MCF 10A (cell line): ENCODE results near the gene POLN. TPM values are rescaled to one million over a fixed set of nuclear protein-coding genes. Genes with fewer than 3 reads are reported as not detected.

Experiments
- BruUV-seq: library from RNA; stranded (reverse); fragments of 400-500 nt; replicated peaks from 2 replicates; lab custom pipeline; 2021; lab: Mats Ljungman, UMichigan
- CTCF ChIA-PET: fragments of 300-600 bp; sonication (Branson Sonifier 250); formaldehyde crosslinking; extraction: SDS; loops from one replicate; lab custom pipeline; 2021; ENCODE audit warnings: antibody characterized with exemption, inconsistent platforms; lab: Yijun Ruan, JAX
- POLR2A ChIA-PET: fragments of 300-600, 350-650 bp; sonication (Branson Sonifier 250); formaldehyde crosslinking; extraction: SDS; loops from one replicate; lab custom pipeline; 2020; ENCODE audit warnings: antibody characterized with exemption, inconsistent platforms; lab: Yijun Ruan, JAX
- DNase-seq: peaks from one replicate; pipeline ENCODE4 v3.0.0-alpha.2; 2018; ENCODE audit not compliant: unreplicated experiment
- H3K27ac Mint-ChIP-seq: one replicate; pipeline ENCODE4 v1.8.0; 2022; ENCODE audit warnings: mild to moderate bottlenecking, low read depth, mixed read lengths; ENCODE audit not compliant: unreplicated experiment
- H3K27me3 Mint-ChIP-seq: one replicate; pipeline ENCODE4 v1.8.0; 2022; ENCODE audit warnings: mixed read lengths; ENCODE audit not compliant: insufficient read depth, unreplicated experiment
- H3K36me3 Mint-ChIP-seq: one replicate; pipeline ENCODE4 v1.8.0; 2022; ENCODE audit warnings: mild to moderate bottlenecking, moderate library complexity, mixed read lengths; ENCODE audit not compliant: insufficient read depth, unreplicated experiment
- H3K4me1 Mint-ChIP-seq: one replicate; pipeline ENCODE4 v1.8.0; 2022; ENCODE audit warnings: mixed read lengths; ENCODE audit not compliant: insufficient read depth, unreplicated experiment
- H3K4me3 Mint-ChIP-seq: one replicate; pipeline ENCODE4 v1.8.0; 2022; ENCODE audit warnings: mild to moderate bottlenecking, moderate library complexity, mixed read lengths; ENCODE audit not compliant: unreplicated experiment
- H3K9me3 Mint-ChIP-seq: one replicate; pipeline ENCODE4 v1.8.0; 2022; ENCODE audit warnings: mixed read lengths; ENCODE audit not compliant: unreplicated experiment
- CTCF ChIP-seq: fragments of 200-600 bp; IDR thresholded peaks from one replicate; pipeline ENCODE4 v1.8.0; 2022; ENCODE audit warnings: antibody characterized with exemption, mild to moderate bottlenecking; ENCODE audit not compliant: unreplicated experiment
- intact Hi-C: fragments of 100-400 bp; cut with micrococcal nuclease; formaldehyde crosslinking; loops from 2 replicates; pipeline ENCODE4 v1.14.1; 2022
- total RNA-seq: library from RNA; stranded (reverse); gene quantifications from 2 replicates; pipeline ENCODE4 v1.2.3, GENCODE V29; 2022

The POLN gene
- total RNA-seq, 1 experiment from 2014 or later, result 3.1 TPM

- POLR2A ChIA-PET, result no interaction called here
- CTCF ChIA-PET, result no interaction called here
- Mint-ChIP-seq H3K27ac (no peak overlapping the region), H3K9me3 (no peaks in the 10 kb centered on the region), H3K36me3 (no peaks in the 10 kb centered on the region), H3K27me3 (peaks cover 22% of the 10 kb centered on the region), H3K4me3 (peak overlapping the region; percentile 51), H3K4me1 (no peaks in the 10 kb centered on the region)
- BruUV-seq, result no TSS peak
- intact Hi-C loops, result no loop called here
- TF ChIP-seq CTCF, result no peak
- no peak for DNase-seq
These were observed 183.5 kb downstream of the POLN start for GRCh38 chr4:2058264-2059045.

DNA sequence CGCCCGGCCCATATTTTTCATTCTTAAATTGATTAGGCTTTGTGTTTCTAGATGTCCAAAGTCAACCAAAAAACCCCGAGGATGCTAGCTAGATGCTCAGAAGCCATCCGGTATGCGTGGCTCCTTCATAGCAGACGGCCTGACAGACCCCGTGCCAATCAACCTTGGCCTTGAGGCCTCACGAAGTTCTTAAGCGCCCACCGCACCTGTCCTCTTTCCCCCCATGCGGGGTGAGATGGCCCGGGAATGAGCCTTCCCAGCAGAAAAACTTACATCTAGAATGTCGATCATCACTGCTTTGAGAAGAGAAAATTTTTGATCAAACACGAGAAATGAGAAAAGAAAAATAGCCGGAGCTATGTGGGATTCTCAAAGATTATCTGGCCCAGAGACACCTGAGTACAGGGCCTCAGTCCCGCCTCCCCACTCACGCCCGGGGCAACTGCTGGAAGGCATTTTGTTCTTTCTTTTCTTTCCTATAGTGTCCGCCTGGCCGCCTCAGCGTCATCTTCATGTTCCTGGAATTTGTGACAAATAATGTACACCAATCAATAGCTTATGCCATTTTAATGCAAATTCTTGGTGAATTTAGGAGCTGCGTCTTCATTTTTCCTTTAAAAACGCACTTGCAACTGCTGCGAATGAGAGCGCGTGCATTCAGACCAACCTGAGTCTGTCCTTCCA lies 184.4 kb downstream of the POLN start:
- H3K4me1 Mint-ChIP-seq, result no peaks in the 10 kb centered on the region
- CTCF ChIA-PET, result no interaction called here
- TF ChIP-seq CTCF, result no peak
- POLR2A ChIA-PET, result no interaction called here
- H3K27me3 Mint-ChIP-seq, result peaks cover 22% of the 10 kb centered on the region
- BruUV-seq, result no TSS peak
- DNase-seq, result no peak
- intact Hi-C loops, result no loop called here
- H3K9me3 Mint-ChIP-seq, result no peaks in the 10 kb centered on the region
- no peaks in the 10 kb centered on the region for H3K36me3 Mint-ChIP-seq
- no peak overlapping the region for H3K27ac Mint-ChIP-seq
- H3K4me3 Mint-ChIP-seq, result peak overlapping the region; percentile 55

GRCh38 chr4:2054217-2054616 lies 187.7 kb downstream of the POLN start:
- no TSS peak for BruUV-seq
- H3K4me3 Mint-ChIP-seq, result no peak overlapping the region
- no peak overlapping the region for H3K27ac Mint-ChIP-seq
- intact Hi-C loops, result no loop called here
- no peak for DNase-seq
- H3K9me3 Mint-ChIP-seq, result no peaks in the 10 kb centered on the region
- TF ChIP-seq CTCF, result no peak
- peaks cover 22% of the 10 kb centered on the region for H3K27me3 Mint-ChIP-seq
- H3K36me3 Mint-ChIP-seq, result no peaks in the 10 kb centered on the region
- H3K4me1 Mint-ChIP-seq, result no peaks in the 10 kb centered on the region
- ChIA-PET POLR2A (interaction anchor here (1.5 kb wide), 1 partner anchor 9 kb away, joined by 3 read pairs; no protein-coding TSS in a partner anchor), CTCF (no interaction called here)

GRCh38 chr4:2051086-2051485 lies 190.8 kb downstream of the POLN start:
- POLR2A ChIA-PET, result interaction anchor here (0.6 to 0.8 kb wide), 2 partner anchors 46 to 189 kb away, joined by 3 read pairs; no protein-coding TSS in a partner anchor
- TF ChIP-seq CTCF, result no peak

More at GRCh38 chr4:2051086-2051485, 190.8 kb downstream of the POLN start:
- no peaks in the 10 kb centered on the region for H3K36me3 Mint-ChIP-seq
- no peaks in the 10 kb centered on the region for H3K9me3 Mint-ChIP-seq
- CTCF ChIA-PET, result no interaction called here
- no peak overlapping the region for H3K4me3 Mint-ChIP-seq
- no peak for DNase-seq
- H3K27ac Mint-ChIP-seq, result no peak overlapping the region
- intact Hi-C loops, result no loop called here
- BruUV-seq, result no TSS peak
- H3K4me1 Mint-ChIP-seq, result peaks cover 1% of the 10 kb centered on the region
- H3K27me3 Mint-ChIP-seq, result peaks cover 20% of the 10 kb centered on the region
